CD4-positive, CD25-positive, alpha-beta regulatory T cell (primary cell): ENCODE data around the gene TMC3. TPM values are rescaled to one million over a fixed set of nuclear protein-coding genes. Genes with fewer than 3 reads are reported as not detected.

Source experiments
- ATAC-seq, 2 donors: fragments of 150-1000 bp; cut with Tn5 transposase; one replicate each; pipeline ENCODE4 v1.10.0; 2021; ENCODE audit warnings: low read depth in 2 of 2, moderate number of reproducible peaks in 2 of 2, moderate library complexity in 1 of 2
- DNase-seq, 3 donors: peaks; one replicate each; pipeline versions ENCODE4 v3.0.0 to v3.0.0-alpha.2; 2012 to 2022; ENCODE audit warnings: mixed read lengths in 1 of 3
- H3K27ac ChIP-seq: one replicate; pipeline ENCODE4 v1.7.0; 2013; ENCODE audit warnings: mild to moderate bottlenecking, low read length; ENCODE audit not compliant: insufficient read depth, poor library complexity, severe bottlenecking
- H3K27me3 ChIP-seq: one replicate; pipeline ENCODE4 v1.7.0; 2013; ENCODE audit warnings: low read length; ENCODE audit not compliant: control insufficient read depth, insufficient read depth
- H3K36me3 ChIP-seq: one replicate; pipeline ENCODE4 v1.7.0; 2013; ENCODE audit warnings: mild to moderate bottlenecking, low read length, moderate library complexity; ENCODE audit not compliant: control insufficient read depth, insufficient read depth
- H3K4me1 ChIP-seq: 2 replicates; pipeline ENCODE4 v1.7.0; 2013; ENCODE audit warnings: mild to moderate bottlenecking, low read length; ENCODE audit not compliant: insufficient read depth, control insufficient read depth, poor library complexity, severe bottlenecking
- H3K4me3 ChIP-seq: one replicate; pipeline ENCODE4 v1.7.0; 2013; ENCODE audit warnings: low read depth, mild to moderate bottlenecking, low read length, moderate library complexity
- H3K9me3 ChIP-seq, 2 experiments: 1 replicate in 1 of 2; 2 replicates in 1 of 2; pipeline ENCODE4 v1.7.0; 2013; ENCODE audit warnings: low read length in 2 of 2, mild to moderate bottlenecking in 1 of 2, moderate library complexity in 1 of 2; ENCODE audit not compliant: control insufficient read depth in 2 of 2
- H3K27ac Mint-ChIP-seq, 3 donors: one replicate each; pipeline ENCODE4 v1.8.0; 2020 to 2022; ENCODE audit warnings: mild to moderate bottlenecking in 3 of 3, mixed read lengths in 3 of 3, moderate library complexity in 2 of 3
- H3K27me3 Mint-ChIP-seq: one replicate; pipeline ENCODE4 v1.8.0; 2022; ENCODE audit warnings: mild to moderate bottlenecking, mixed read lengths
- H3K36me3 Mint-ChIP-seq: one replicate; pipeline ENCODE4 v1.8.0; 2020; ENCODE audit warnings: mixed read lengths
- H3K4me1 Mint-ChIP-seq, 4 donors: one replicate each; pipeline ENCODE4 v1.8.0; 2020 to 2022; ENCODE audit warnings: mixed read lengths in 4 of 4, mild to moderate bottlenecking in 1 of 4
- H3K4me3 Mint-ChIP-seq, 4 donors: one replicate each; pipeline ENCODE4 v1.8.0; 2020 to 2022; ENCODE audit warnings: mild to moderate bottlenecking in 4 of 4, mixed read lengths in 4 of 4, moderate library complexity in 3 of 4
- H3K9me3 Mint-ChIP-seq, 7 donors: one replicate each; pipeline ENCODE4 v1.8.0; 2020 to 2022; ENCODE audit warnings: mixed read lengths in 7 of 7, mild to moderate bottlenecking in 3 of 7, moderate library complexity in 2 of 7
- polyA plus RNA-seq, 4 donors: library from polyadenylated mRNA; unstranded; fragments of 300-500 nt; fragmentation: Illumina TruSeq; gene quantifications; one replicate each; pipeline ENCODE4 v1.2.3, GENCODE V29; 2021
- total RNA-seq: library from RNA; stranded (reverse); gene quantifications from one replicate; pipeline ENCODE4 v1.2.3, GENCODE V29; 2022

TMC3 gene
- total and polyA plus RNA-seq, 5 donors from 2014 or later = 0.05 to 0.06 TPM; not detected in 3

GRCh38 chr15:81384891-81385720 lies 11.1 kb upstream of the TMC3 start:
- peaks cover 28% of the 10 kb centered on the region for H3K36me3 Mint-ChIP-seq
- no peaks in the 10 kb centered on the region for H3K9me3 Mint-ChIP-seq
- Histone ChIP-seq H3K36me3 (no peaks in the 10 kb centered on the region), H3K27ac (no peak overlapping the region), H3K27me3 (no peaks in the 10 kb centered on the region), H3K4me3 (no peak overlapping the region), H3K4me1 (no peaks in the 10 kb centered on the region), H3K9me3 (no peaks in the 10 kb centered on the region)
- no peak for DNase-seq
- H3K27me3 Mint-ChIP-seq = no peaks in the 10 kb centered on the region
- peaks cover 0 to 5% (median 1%) of the 10 kb centered on the region in 4 donors for H3K4me1 Mint-ChIP-seq
- no peak overlapping the region for H3K27ac Mint-ChIP-seq
- no peak for ATAC-seq
- no peak overlapping the region for H3K4me3 Mint-ChIP-seq

GRCh38 chr15:81381720-81382119 lies 7.7 kb upstream of the TMC3 start:
- Mint-ChIP-seq H3K27ac (no peak overlapping the region), H3K27me3 (peaks cover 4% of the 10 kb centered on the region), H3K36me3 (peaks cover 23% of the 10 kb centered on the region), H3K4me1 (peaks cover 0 to 5% (median 1%) of the 10 kb centered on the region in 4 donors), H3K4me3 (no peak overlapping the region), H3K9me3 (no peaks in the 10 kb centered on the region)
- Histone ChIP-seq H3K4me3 (no peak overlapping the region), H3K27ac (no peak overlapping the region), H3K9me3 (no peaks in the 10 kb centered on the region), H3K4me1 (no peaks in the 10 kb centered on the region), H3K27me3 (no peaks in the 10 kb centered on the region), H3K36me3 (no peaks in the 10 kb centered on the region)
- DNase-seq = no peak
- ATAC-seq = no peak

DNA sequence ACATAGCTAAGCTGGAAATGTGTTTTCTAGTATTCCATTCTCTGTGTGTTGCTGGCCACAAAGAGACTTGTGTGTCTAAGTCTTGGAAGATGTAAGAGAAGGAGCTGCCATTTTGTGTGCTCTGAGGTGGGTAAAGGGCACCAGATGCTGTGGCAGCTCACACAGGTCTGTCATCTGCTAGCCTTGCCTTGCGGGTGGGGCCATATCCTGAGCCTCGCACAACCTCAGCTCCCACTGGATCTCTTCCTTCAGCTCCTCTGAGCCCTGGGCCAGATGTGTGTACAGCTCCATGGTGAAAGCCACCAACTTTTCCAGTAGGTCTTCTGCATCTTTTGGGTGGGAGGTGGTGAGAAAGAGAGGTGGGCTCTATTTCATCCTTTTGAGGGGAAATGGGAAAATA lies 6.7 kb upstream of the TMC3 start:
- Histone ChIP-seq H3K4me3 (no peak overlapping the region), H3K4me1 (no peaks in the 10 kb centered on the region), H3K9me3 (no peaks in the 10 kb centered on the region), H3K27me3 (peaks cover 2% of the 10 kb centered on the region), H3K27ac (no peak overlapping the region), H3K36me3 (no peaks in the 10 kb centered on the region)
- Mint-ChIP-seq H3K4me3 (no peak overlapping the region), H3K36me3 (peaks cover 23% of the 10 kb centered on the region), H3K27ac (no peak overlapping the region), H3K27me3 (peaks cover 4% of the 10 kb centered on the region), H3K4me1 (peaks cover 0 to 5% (median 1%) of the 10 kb centered on the region in 4 donors), H3K9me3 (no peaks in the 10 kb centered on the region)
- DNase-seq (no peak), ATAC-seq (no peak)

DNA sequence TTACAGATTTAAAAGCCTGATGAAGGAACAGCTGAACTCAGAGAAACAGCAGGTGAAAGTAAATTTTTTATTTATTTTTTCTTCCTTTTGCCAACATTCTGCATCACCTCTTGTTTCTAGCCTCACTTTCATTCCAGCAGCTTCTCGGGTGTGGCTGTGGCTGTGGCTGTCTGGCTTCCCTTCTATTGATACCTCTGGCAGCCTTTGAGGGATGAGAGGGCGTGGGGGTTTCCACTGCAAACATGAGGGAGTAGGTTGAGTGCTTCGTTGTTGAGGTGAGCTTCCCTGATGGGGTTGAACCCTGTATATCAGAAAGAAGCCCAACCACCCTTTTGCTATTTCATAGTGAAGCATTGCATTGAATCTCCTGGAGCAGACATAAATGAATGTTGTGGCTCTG lies 6.2 kb upstream of the TMC3 start:
- ATAC-seq = no peak
- Mint-ChIP-seq H3K36me3 (peaks cover 23% of the 10 kb centered on the region), H3K27me3 (peaks cover 4% of the 10 kb centered on the region), H3K27ac (no peak overlapping the region), H3K4me1 (peaks cover 0 to 5% (median 1%) of the 10 kb centered on the region in 4 donors), H3K4me3 (no peak overlapping the region), H3K9me3 (no peaks in the 10 kb centered on the region)
- Histone ChIP-seq H3K27me3 (peaks cover 2% of the 10 kb centered on the region), H3K9me3 (no peaks in the 10 kb centered on the region), H3K4me3 (no peak overlapping the region), H3K27ac (no peak overlapping the region), H3K4me1 (no peaks in the 10 kb centered on the region), H3K36me3 (no peaks in the 10 kb centered on the region)
- DNase-seq = no peak

DNA sequence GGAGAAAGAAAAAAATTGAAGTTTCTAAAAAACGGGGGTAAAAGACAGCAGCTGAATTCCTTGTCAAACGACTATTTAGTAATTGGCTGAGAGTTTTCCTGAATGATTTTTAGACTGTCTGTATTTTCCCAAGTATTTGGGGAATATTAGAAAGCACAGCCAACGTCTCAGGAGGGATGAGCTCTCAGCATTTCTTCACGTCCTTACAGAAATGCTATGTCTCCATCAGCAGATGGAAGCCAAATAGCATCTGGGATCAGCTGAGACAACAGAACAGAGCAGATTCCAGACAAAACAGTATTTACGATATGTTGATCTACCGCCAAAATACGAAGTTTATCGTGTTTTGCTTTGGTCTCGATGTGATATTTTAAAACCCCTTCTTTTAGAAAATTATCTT lies 5.3 kb upstream of the TMC3 start:
- H3K27ac Mint-ChIP-seq = no peak overlapping the region
- DNase-seq = no peak
- Histone ChIP-seq H3K9me3 (no peaks in the 10 kb centered on the region), H3K27ac (no peak overlapping the region), H3K4me3 (no peak overlapping the region), H3K4me1 (no peaks in the 10 kb centered on the region), H3K36me3 (no peaks in the 10 kb centered on the region), H3K27me3 (peaks cover 2% of the 10 kb centered on the region)
- H3K36me3 Mint-ChIP-seq = peaks cover 15% of the 10 kb centered on the region
- ATAC-seq = no peak
- no peak overlapping the region for H3K4me3 Mint-ChIP-seq
- H3K4me1 Mint-ChIP-seq = peaks cover 0 to 5% (median 1%) of the 10 kb centered on the region in 4 donors
- H3K27me3 Mint-ChIP-seq = peaks cover 4% of the 10 kb centered on the region
- no peaks in the 10 kb centered on the region for H3K9me3 Mint-ChIP-seq

GRCh38 chr15:81378443-81378842 lies 4.4 kb upstream of the TMC3 start:
- no peaks in the 10 kb centered on the region for H3K36me3 ChIP-seq
- H3K4me3 Mint-ChIP-seq = no peak overlapping the region
- peaks cover 0 to 5% (median 1%) of the 10 kb centered on the region in 4 donors for H3K4me1 Mint-ChIP-seq
- no peaks in the 10 kb centered on the region for H3K4me1 ChIP-seq
- H3K27ac ChIP-seq = no peak overlapping the region
- no peaks in the 10 kb centered on the region for H3K9me3 ChIP-seq
- H3K4me3 ChIP-seq = no peak overlapping the region
- peaks cover 2% of the 10 kb centered on the region for H3K27me3 ChIP-seq
- no peak for DNase-seq
- H3K36me3 Mint-ChIP-seq = peaks cover 10% of the 10 kb centered on the region
- ATAC-seq = no peak
- peaks cover 4% of the 10 kb centered on the region for H3K27me3 Mint-ChIP-seq
- H3K9me3 Mint-ChIP-seq = no peaks in the 10 kb centered on the region
- no peak overlapping the region for H3K27ac Mint-ChIP-seq

DNA sequence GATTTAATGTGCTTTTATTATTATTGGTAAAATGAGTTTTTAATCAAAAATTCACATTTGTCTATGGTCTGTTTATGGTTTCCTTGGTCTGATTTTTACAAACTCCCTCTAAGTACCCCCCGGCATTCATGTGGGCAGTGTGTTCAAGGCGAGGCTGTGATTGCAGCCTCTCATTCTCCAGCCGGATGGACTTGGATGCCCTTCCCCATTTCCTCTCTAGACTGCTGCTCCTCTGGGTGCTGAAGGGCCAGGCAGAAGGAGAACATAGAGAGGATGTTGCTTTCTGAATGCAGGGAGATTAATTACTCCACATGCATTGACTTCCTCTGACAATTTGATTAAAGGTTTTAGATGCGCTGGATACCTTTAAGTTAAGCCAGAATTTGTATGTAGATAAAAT lies 3.9 kb upstream of the TMC3 start:
- no peak for DNase-seq
- Mint-ChIP-seq H3K9me3 (no peaks in the 10 kb centered on the region), H3K27ac (no peak overlapping the region), H3K36me3 (peaks cover 10% of the 10 kb centered on the region), H3K4me1 (peaks cover 0 to 5% (median 1%) of the 10 kb centered on the region in 4 donors), H3K4me3 (no peak overlapping the region), H3K27me3 (peaks cover 4% of the 10 kb centered on the region)
- Histone ChIP-seq H3K4me3 (no peak overlapping the region), H3K9me3 (no peaks in the 10 kb centered on the region), H3K4me1 (no peaks in the 10 kb centered on the region), H3K27ac (no peak overlapping the region), H3K36me3 (no peaks in the 10 kb centered on the region), H3K27me3 (peaks cover 2% of the 10 kb centered on the region)
- ATAC-seq = no peak

DNA sequence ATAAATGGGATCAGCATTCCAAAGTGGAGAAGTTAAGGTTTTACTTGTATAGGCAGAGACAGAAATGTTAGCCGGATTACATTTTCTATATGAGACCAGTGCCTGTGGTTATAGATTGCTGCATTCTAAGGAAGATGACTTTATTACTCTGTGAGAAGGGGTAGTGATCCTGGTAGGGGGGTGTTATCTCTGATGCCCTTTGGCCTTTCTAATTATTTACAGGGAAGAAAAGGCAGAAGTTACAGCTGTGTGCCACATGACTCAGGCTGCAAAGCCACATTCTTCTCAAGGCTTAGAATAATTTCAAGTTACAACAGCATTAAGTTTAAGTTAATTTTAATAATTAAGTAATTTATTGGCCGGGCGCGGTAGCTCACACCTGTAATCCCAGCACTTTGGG lies 2.2 kb upstream of the TMC3 start:
- Mint-ChIP-seq H3K4me1 (peaks cover 0 to 5% (median 1%) of the 10 kb centered on the region in 4 donors), H3K27ac (no peak overlapping the region), H3K36me3 (peaks cover 5% of the 10 kb centered on the region), H3K4me3 (no peak overlapping the region), H3K9me3 (no peaks in the 10 kb centered on the region), H3K27me3 (peaks cover 4% of the 10 kb centered on the region)
- Histone ChIP-seq H3K27me3 (peaks cover 3% of the 10 kb centered on the region), H3K4me3 (no peak overlapping the region), H3K36me3 (no peaks in the 10 kb centered on the region), H3K9me3 (no peaks in the 10 kb centered on the region), H3K4me1 (no peaks in the 10 kb centered on the region), H3K27ac (no peak overlapping the region)
- ATAC-seq = no peak
- DNase-seq = no peak
